Mesenchymal stem cell (in vitro differentiated cells and primary cell): ENCODE data around the gene FOXF1.

Experiments used
- DNase-seq: peaks from one replicate; pipeline ENCODE4 v3.0.0-alpha.2; 2013
- H2AFZ ChIP-seq: one replicate; pipeline ENCODE4 v1.6.1; 2013; ENCODE audit warnings: low read depth, mild to moderate bottlenecking, control low read depth, inconsistent platforms, low read length, moderate library complexity
- H2AK5ac ChIP-seq: 2 replicates; pipeline ENCODE4 v1.6.1; 2013; ENCODE audit warnings: low read length, moderate library complexity, mild to moderate bottlenecking, inconsistent platforms; ENCODE audit not compliant: severe bottlenecking
- H2BK120ac ChIP-seq: one replicate; pipeline ENCODE4 v1.6.1; 2013; ENCODE audit warnings: low read depth, mild to moderate bottlenecking, inconsistent platforms, low read length, moderate library complexity
- H2BK12ac ChIP-seq, 2 experiments: one replicate each; pipeline ENCODE4 v1.6.1; 2013; ENCODE audit warnings: inconsistent platforms in 2 of 2, low read length in 2 of 2, mild to moderate bottlenecking in 2 of 2, moderate library complexity in 2 of 2, control low read depth in 1 of 2
- H2BK15ac ChIP-seq: one replicate; pipeline ENCODE4 v1.6.1; 2013; ENCODE audit warnings: mild to moderate bottlenecking, low read depth, inconsistent platforms; ENCODE audit not compliant: poor library complexity, severe bottlenecking
- H2BK5ac ChIP-seq: 2 replicates; pipeline ENCODE4 v1.6.1; 2013; ENCODE audit warnings: low read depth, mild to moderate bottlenecking, low read length, control low read depth, inconsistent platforms; ENCODE audit not compliant: poor library complexity, severe bottlenecking
- H3K14ac ChIP-seq, 2 experiments: one replicate each; pipeline ENCODE4 v1.6.1; 2013; ENCODE audit warnings: inconsistent platforms in 2 of 2, low read length in 2 of 2, control low read depth in 1 of 2, mild to moderate bottlenecking in 1 of 2, moderate library complexity in 1 of 2
- H3K18ac ChIP-seq, 2 experiments: one replicate each; pipeline ENCODE4 v1.6.1; 2013; ENCODE audit warnings: inconsistent platforms in 2 of 2, low read length in 2 of 2, control low read depth in 1 of 2, low read depth in 1 of 2, mild to moderate bottlenecking in 1 of 2
- H3K23ac ChIP-seq, 2 experiments: one replicate each; pipeline ENCODE4 v1.6.1; 2013; ENCODE audit warnings: inconsistent platforms in 2 of 2, low read length in 2 of 2, mild to moderate bottlenecking in 2 of 2, moderate library complexity in 2 of 2, control low read depth in 1 of 2
- H3K27ac ChIP-seq: 2 replicates; pipeline ENCODE4 v1.5.1; 2013; ENCODE audit warnings: mild to moderate bottlenecking, moderate library complexity, low read length, control low read depth, inconsistent platforms; ENCODE audit not compliant: poor library complexity, severe bottlenecking
- H3K27me3 ChIP-seq, 2 experiments: 2 replicates each; pipeline versions ENCODE4 v1.6.1 to v1.7.0; 2013; ENCODE audit warnings: low read length in 2 of 2, mild to moderate bottlenecking in 2 of 2, moderate library complexity in 2 of 2, control low read depth in 1 of 2, inconsistent platforms in 1 of 2; ENCODE audit not compliant: control insufficient read depth in 1 of 2, insufficient read depth in 1 of 2
- H3K36me3 ChIP-seq, 2 experiments: 2 replicates each; pipeline versions ENCODE4 v1.6.1 to v1.7.0; 2013; ENCODE audit warnings: low read length in 2 of 2, control low read depth in 1 of 2, inconsistent platforms in 1 of 2, low read depth in 1 of 2, mild to moderate bottlenecking in 1 of 2; ENCODE audit not compliant: insufficient read depth in 2 of 2, control insufficient read depth in 1 of 2
- H3K4ac ChIP-seq, 2 experiments: one replicate each; pipeline ENCODE4 v1.6.1; 2013; ENCODE audit warnings: inconsistent platforms in 2 of 2, low read length in 2 of 2, mild to moderate bottlenecking in 2 of 2, moderate library complexity in 2 of 2, control low read depth in 1 of 2, low read depth in 1 of 2
- H3K4me1 ChIP-seq: 2 replicates; pipeline ENCODE4 v1.6.1; 2013; ENCODE audit warnings: low read depth, low read length, control low read depth; ENCODE audit not compliant: control insufficient read depth, insufficient read depth
- H3K4me2 ChIP-seq: 2 replicates; pipeline ENCODE4 v1.6.1; 2013; ENCODE audit warnings: low read length, mild to moderate bottlenecking, inconsistent platforms; ENCODE audit not compliant: poor library complexity, severe bottlenecking
- H3K4me3 ChIP-seq, 2 experiments: 2 replicates each; pipeline versions ENCODE4 v1.5.1 to v1.7.0; 2013; ENCODE audit warnings: low read length in 2 of 2, mild to moderate bottlenecking in 2 of 2, control low read depth in 1 of 2, low read depth in 1 of 2; ENCODE audit not compliant: insufficient read depth in 1 of 2
- H3K79me1 ChIP-seq: replicated peaks from 2 replicates; pipeline ENCODE4 v1.6.1; 2013; ENCODE audit warnings: mild to moderate bottlenecking, control low read depth, low read length, inconsistent platforms; ENCODE audit not compliant: poor library complexity, severe bottlenecking
- H3K9ac ChIP-seq: 2 replicates; pipeline ENCODE4 v1.7.0; 2013; ENCODE audit warnings: mild to moderate bottlenecking, low read length, moderate library complexity
- H3K9me3 ChIP-seq: 2 replicates; pipeline ENCODE4 v1.7.0; 2013; ENCODE audit warnings: mild to moderate bottlenecking, low read length; ENCODE audit not compliant: control insufficient read depth
- H4K8ac ChIP-seq: one replicate; pipeline ENCODE4 v1.6.1; 2013; ENCODE audit warnings: inconsistent platforms, mild to moderate bottlenecking, low read length, moderate library complexity
- H4K91ac ChIP-seq: one replicate; pipeline ENCODE4 v1.6.1; 2013; ENCODE audit warnings: mild to moderate bottlenecking, low read length, inconsistent platforms
- WGBS: methylation state at CpG from one replicate; pipeline ENCODE4 v1.1.7; 2013; ENCODE audit warnings: mixed read lengths; 5-methylcytosine and 5-hydroxymethylcytosine counted together

The FOXF1 gene

GRCh38 chr16:86484240-86484639 lies 26.1 kb upstream of the FOXF1 start:
- Histone ChIP-seq H3K4me3 (no peak overlapping the region), H3K27ac (no peak overlapping the region), H3K9ac (no peak overlapping the region), H2BK120ac (no peak overlapping the region), H3K79me1 (no peaks in the 10 kb centered on the region), H3K27me3 (peaks cover 84 to 93% of the 10 kb centered on the region in 2 experiments), H3K4me1 (no peaks in the 10 kb centered on the region), H4K8ac (no peak overlapping the region), H2BK5ac (no peak overlapping the region), H3K4me2 (no peak overlapping the region), H3K23ac (no peak overlapping the region), H4K91ac (no peak overlapping the region), H2AK5ac (no peak overlapping the region), H3K4ac (no peak overlapping the region), H2BK15ac (no peak overlapping the region), H3K18ac (no peak overlapping the region), H3K9me3 (peaks cover 27% of the 10 kb centered on the region), H3K14ac (no peak overlapping the region), H2BK12ac (peak overlapping the region in 1 of 2 experiments; percentile 23), H3K36me3 (no peaks in the 10 kb centered on the region), H2AFZ (no peak overlapping the region)
- WGBS, result 95% methylated on average over 5 of the region's 5 CpGs
- no peak for DNase-seq

- Histone ChIP-seq H3K9ac (no peak overlapping the region), H3K4me3 (no peak overlapping the region), H3K27me3 (peaks cover 88 to 96% of the 10 kb centered on the region in 2 experiments), H3K23ac (no peak overlapping the region), H2BK120ac (no peak overlapping the region), H3K4me2 (no peak overlapping the region), H3K14ac (no peak overlapping the region), H2AFZ (no peak overlapping the region), H3K79me1 (no peaks in the 10 kb centered on the region), H4K91ac (no peak overlapping the region), H2BK12ac (no peak overlapping the region), H2BK15ac (no peak overlapping the region), H2BK5ac (no peak overlapping the region), H3K4me1 (no peaks in the 10 kb centered on the region), H3K4ac (no peak overlapping the region), H3K27ac (no peak overlapping the region), H4K8ac (no peak overlapping the region), H3K9me3 (peaks cover 36% of the 10 kb centered on the region), H3K36me3 (no peaks in the 10 kb centered on the region), H3K18ac (no peak overlapping the region), H2AK5ac (no peak overlapping the region)
- no peak for DNase-seq
- WGBS, result 75% methylated on average over 3 of the region's 3 CpGs
Measured at GRCh38 chr16:86485746-86486145, 24.6 kb upstream of the FOXF1 start.

- Histone ChIP-seq H3K27ac (no peak overlapping the region), H2BK120ac (no peak overlapping the region)
Measured at GRCh38 chr16:86490859-86491639, 19.3 kb upstream of the FOXF1 start.

GRCh38 chr16:86491640-86492023 lies 18.7 kb upstream of the FOXF1 start:
- H3K9me3 ChIP-seq, result peaks cover 16% of the 10 kb centered on the region
- H3K4me1 ChIP-seq, result no peaks in the 10 kb centered on the region
- H3K27ac ChIP-seq, result no peak overlapping the region
- H2BK12ac ChIP-seq, result no peak overlapping the region
- no peak overlapping the region for H3K9ac ChIP-seq
- DNase-seq, result peak; percentile 41
- no peak overlapping the region for H3K4me3 ChIP-seq
- peak overlapping the region; percentile 8 to 13 for H3K18ac ChIP-seq
- no peaks in the 10 kb centered on the region for H3K36me3 ChIP-seq
- H2BK5ac ChIP-seq, result no peak overlapping the region
- 67% methylated on average over 7 of the region's 7 CpGs for WGBS
- H3K23ac ChIP-seq, result peak overlapping the region in 1 of 2 experiments; percentile 30
- H3K14ac ChIP-seq, result no peak overlapping the region
- H2BK120ac ChIP-seq, result no peak overlapping the region
- peak overlapping the region; percentile 9 for H2BK15ac ChIP-seq
- peaks cover 97 to 100% of the 10 kb centered on the region in 2 experiments for H3K27me3 ChIP-seq
- H2AFZ ChIP-seq, result no peak overlapping the region
- H4K91ac ChIP-seq, result no peak overlapping the region
- H2AK5ac ChIP-seq, result no peak overlapping the region
- no peak overlapping the region for H3K4ac ChIP-seq
- H3K4me2 ChIP-seq, result no peak overlapping the region
- H3K79me1 ChIP-seq, result no peaks in the 10 kb centered on the region
- H4K8ac ChIP-seq, result peak overlapping the region; percentile 39

More at GRCh38 chr16:86490859-86491639, 19.3 kb upstream of the FOXF1 start:
- H2BK12ac ChIP-seq, result no peak overlapping the region
- H3K9me3 ChIP-seq, result peaks cover 16% of the 10 kb centered on the region
- no peak overlapping the region for H3K14ac ChIP-seq
- H4K8ac ChIP-seq, result peak overlapping the region; percentile 39
- no peak overlapping the region for H4K91ac ChIP-seq
- WGBS, result 83% methylated on average over 11 of the region's 13 CpGs
- H2BK5ac ChIP-seq, result no peak overlapping the region
- no peak overlapping the region for H3K4me3 ChIP-seq
- peak; percentile 68 for DNase-seq
- H3K79me1 ChIP-seq, result no peaks in the 10 kb centered on the region
- no peak overlapping the region for H2AFZ ChIP-seq
- H3K4me2 ChIP-seq, result no peak overlapping the region
- no peak overlapping the region for H2AK5ac ChIP-seq
- H2BK15ac ChIP-seq, result peak overlapping the region; percentile 9
- H3K18ac ChIP-seq, result peak overlapping the region; percentile 8 to 25
- no peaks in the 10 kb centered on the region for H3K36me3 ChIP-seq
- H3K4ac ChIP-seq, result no peak overlapping the region
- H3K4me1 ChIP-seq, result no peaks in the 10 kb centered on the region
- H3K9ac ChIP-seq, result no peak overlapping the region
- H3K27me3 ChIP-seq, result peaks cover 96 to 100% of the 10 kb centered on the region in 2 experiments
- H3K23ac ChIP-seq, result peak overlapping the region in 1 of 2 experiments; percentile 30
